C4-2B (cell line): ENCODE measurements around the gene BBOX1.

ENCODE experiments used
- ZFX ChIP-seq: fragments of 450-650 bp; IDR thresholded peaks from 2 replicates; pipeline ENCODE4 v1.6.1; 2017
- TF ChIP-seq, protein P1 (sequence below): fragments of 450-650 bp; conservative IDR thresholded peaks from 2 replicates; pipeline ENCODE4 v1.5.1; 2017; ENCODE audit warnings: mild to moderate bottlenecking

DNA sequence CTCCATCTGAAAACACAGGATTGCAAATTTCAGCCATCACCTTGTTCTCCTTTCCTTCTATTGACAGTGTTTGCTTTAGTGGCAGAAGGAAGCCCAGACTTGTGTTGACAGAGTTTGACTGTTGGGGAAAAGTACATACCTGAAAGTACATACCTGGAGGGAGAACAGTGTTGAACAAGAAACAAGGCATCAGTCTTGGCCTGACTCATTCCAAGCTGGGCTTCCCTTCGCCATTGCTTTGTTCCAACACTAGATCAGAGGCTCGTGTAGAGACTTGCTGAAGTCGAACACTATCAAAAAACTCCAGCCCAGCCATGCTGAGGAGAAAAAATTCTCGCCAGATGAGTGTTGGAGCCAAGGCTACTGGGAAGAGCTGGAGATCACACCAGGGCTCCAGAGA is 133.4 kb downstream of the BBOX1 start:
- TF ChIP-seq, protein P1, sequence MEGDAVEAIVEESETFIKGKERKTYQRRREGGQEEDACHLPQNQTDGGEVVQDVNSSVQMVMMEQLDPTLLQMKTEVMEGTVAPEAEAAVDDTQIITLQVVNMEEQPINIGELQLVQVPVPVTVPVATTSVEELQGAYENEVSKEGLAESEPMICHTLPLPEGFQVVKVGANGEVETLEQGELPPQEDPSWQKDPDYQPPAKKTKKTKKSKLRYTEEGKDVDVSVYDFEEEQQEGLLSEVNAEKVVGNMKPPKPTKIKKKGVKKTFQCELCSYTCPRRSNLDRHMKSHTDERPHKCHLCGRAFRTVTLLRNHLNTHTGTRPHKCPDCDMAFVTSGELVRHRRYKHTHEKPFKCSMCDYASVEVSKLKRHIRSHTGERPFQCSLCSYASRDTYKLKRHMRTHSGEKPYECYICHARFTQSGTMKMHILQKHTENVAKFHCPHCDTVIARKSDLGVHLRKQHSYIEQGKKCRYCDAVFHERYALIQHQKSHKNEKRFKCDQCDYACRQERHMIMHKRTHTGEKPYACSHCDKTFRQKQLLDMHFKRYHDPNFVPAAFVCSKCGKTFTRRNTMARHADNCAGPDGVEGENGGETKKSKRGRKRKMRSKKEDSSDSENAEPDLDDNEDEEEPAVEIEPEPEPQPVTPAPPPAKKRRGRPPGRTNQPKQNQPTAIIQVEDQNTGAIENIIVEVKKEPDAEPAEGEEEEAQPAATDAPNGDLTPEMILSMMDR: no peak
- TF ChIP-seq ZFX: no peak
